GM10248 (cell line): ENCODE results near the gene PUS10.

Experiments used
- CTCF ChIA-PET: fragments of 300-600 bp; sonication (Branson Sonifier 250); formaldehyde crosslinking; extraction: SDS; loops from one replicate; lab custom pipeline; 2021; ENCODE audit warnings: antibody characterized with exemption; lab: Yijun Ruan, JAX
- POLR2A ChIA-PET: fragments of 350-650 bp; sonication (Branson Sonifier 250); formaldehyde crosslinking; extraction: SDS; loops from one replicate; lab custom pipeline; 2020; ENCODE audit warnings: antibody characterized with exemption; lab: Yijun Ruan, JAX
- DNase-seq: peaks from one replicate; pipeline ENCODE4 v3.0.0; 2012; ENCODE audit errors: extremely low spot score
- TF ChIP-seq, protein P1 (sequence below): IDR thresholded peaks from 2 replicates; pipeline ENCODE4 v1.5.1; 2012; ENCODE audit warnings: mild to moderate bottlenecking, low read depth; ENCODE audit errors: extremely low read depth, missing control alignments, control extremely low read depth

Gene PUS10

DNA sequence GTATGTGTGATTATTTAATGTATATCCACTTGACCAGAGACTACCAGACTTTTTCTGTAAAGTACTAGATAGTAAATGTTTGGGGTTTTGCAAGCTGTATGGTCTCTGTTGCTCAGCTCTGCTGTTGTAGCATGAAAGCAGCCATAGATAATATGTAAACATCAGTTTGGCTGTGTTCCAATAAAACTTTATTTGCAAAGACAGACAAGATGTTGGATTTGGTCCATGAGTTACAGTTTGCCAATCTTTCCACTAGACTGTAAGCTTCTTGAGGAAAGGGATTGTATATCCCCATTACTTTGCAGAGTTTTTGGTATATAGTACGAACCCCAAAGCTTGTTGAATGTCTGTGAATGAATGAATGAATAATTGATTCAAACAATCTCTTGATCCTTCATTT, 119.5 kb downstream of the PUS10 start:
- ChIA-PET POLR2A (no interaction called here), CTCF (interaction anchor here (1.2 to 1.9 kb wide), 5 partner anchors 11 to 110 kb away, joined by 3 to 4 read pairs (median 3); no protein-coding TSS in a partner anchor)
- DNase-seq, result no peak
- TF ChIP-seq, protein P1, sequence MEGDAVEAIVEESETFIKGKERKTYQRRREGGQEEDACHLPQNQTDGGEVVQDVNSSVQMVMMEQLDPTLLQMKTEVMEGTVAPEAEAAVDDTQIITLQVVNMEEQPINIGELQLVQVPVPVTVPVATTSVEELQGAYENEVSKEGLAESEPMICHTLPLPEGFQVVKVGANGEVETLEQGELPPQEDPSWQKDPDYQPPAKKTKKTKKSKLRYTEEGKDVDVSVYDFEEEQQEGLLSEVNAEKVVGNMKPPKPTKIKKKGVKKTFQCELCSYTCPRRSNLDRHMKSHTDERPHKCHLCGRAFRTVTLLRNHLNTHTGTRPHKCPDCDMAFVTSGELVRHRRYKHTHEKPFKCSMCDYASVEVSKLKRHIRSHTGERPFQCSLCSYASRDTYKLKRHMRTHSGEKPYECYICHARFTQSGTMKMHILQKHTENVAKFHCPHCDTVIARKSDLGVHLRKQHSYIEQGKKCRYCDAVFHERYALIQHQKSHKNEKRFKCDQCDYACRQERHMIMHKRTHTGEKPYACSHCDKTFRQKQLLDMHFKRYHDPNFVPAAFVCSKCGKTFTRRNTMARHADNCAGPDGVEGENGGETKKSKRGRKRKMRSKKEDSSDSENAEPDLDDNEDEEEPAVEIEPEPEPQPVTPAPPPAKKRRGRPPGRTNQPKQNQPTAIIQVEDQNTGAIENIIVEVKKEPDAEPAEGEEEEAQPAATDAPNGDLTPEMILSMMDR, result no peak
